ENCODE results near the gene CYP4Z1. TPM values are rescaled to one million over a fixed set of nuclear protein-coding genes. Genes with fewer than 3 reads are reported as not detected.
A peak's percentile ranks its signal among the peaks of the same experiment; 100 is the strongest.

Gene CYP4Z1
- total RNA-seq, 1 experiment from 2014 or later = not detected

DNA sequence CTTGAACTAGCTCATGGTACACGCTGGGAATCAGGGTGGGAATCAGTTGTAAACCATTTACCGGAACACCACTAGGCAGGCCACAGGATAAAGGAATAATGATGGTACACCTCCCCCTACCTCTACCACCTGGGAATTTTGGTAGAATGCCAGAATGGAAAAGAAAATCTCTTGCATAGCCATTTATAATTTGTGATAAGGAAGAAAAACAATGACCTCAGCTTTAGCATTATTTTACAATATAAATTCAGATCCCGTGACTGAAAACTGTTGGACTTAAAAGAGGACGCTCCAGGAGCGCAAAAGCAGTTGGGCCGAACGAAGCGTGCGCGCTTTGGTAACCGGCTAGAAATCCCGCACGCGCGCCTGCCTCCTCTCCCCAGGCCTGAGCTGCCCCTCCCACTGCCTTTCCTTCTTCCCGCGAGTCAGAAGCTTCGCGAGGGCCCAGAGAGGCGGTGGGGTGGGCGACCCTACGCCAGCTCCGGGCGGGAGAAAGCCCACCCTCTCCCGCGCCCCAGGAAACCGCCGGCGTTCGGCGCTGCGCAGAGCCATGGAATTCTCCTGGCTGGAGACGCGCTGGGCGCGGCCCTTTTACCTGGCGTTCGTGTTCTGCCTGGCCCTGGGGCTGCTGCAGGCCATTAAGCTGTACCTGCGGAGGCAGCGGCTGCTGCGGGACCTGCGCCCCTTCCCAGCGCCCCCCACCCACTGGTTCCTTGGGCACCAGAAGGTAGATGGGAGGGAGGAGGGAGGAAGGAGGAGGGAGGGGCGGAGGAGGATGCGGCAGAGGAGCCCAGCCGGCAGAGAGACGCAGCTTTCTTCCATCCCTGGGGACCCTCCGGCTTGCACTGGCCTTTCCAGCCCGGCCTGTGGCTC lies 43.5 kb upstream of the CYP4Z1 start, which contains the start of gene CYP4X1:
CYP4X1 (plus strand) TSS at position 402 of the 873 bp plus-strand sequence; CDS start at position 551, 149 bp downstream.
- no peaks in the 10 kb centered on the region for H3K79me2 ChIP-seq (ENCODE audit: insufficient read depth, low read length)
- TF ChIP-seq, protein P1, sequence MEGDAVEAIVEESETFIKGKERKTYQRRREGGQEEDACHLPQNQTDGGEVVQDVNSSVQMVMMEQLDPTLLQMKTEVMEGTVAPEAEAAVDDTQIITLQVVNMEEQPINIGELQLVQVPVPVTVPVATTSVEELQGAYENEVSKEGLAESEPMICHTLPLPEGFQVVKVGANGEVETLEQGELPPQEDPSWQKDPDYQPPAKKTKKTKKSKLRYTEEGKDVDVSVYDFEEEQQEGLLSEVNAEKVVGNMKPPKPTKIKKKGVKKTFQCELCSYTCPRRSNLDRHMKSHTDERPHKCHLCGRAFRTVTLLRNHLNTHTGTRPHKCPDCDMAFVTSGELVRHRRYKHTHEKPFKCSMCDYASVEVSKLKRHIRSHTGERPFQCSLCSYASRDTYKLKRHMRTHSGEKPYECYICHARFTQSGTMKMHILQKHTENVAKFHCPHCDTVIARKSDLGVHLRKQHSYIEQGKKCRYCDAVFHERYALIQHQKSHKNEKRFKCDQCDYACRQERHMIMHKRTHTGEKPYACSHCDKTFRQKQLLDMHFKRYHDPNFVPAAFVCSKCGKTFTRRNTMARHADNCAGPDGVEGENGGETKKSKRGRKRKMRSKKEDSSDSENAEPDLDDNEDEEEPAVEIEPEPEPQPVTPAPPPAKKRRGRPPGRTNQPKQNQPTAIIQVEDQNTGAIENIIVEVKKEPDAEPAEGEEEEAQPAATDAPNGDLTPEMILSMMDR (conservative IDR thresholded peaks at IDR 0.05) = no peak
- no peak within 1 kb of the TSS for H4K5ac ChIP-seq (ENCODE audit: insufficient read length, low read depth, low read length)
- Mint-ChIP-seq H3K27me3 (ENCODE audit: low read depth) (peaks cover 44% of the 10 kb centered on the region), H3K27ac (peak within 1 kb of the TSS in 1 of 3 experiments; percentile 67; a peak in 1 of 7 replicates), H3K36me3 (ENCODE audit: insufficient read depth in 1 of 3, low read depth in 3 of 3) (no peaks in the 10 kb centered on the region), H3K9me3 (no peaks in the 10 kb centered on the region), H3K4me3 (peak within 1 kb of the TSS; percentile 64 to 82), H3K4me1 (peaks cover 19 to 29% of the 10 kb centered on the region in 2 experiments)
- no peak within 1 kb of the TSS for H3K56ac ChIP-seq (ENCODE audit: insufficient read length, low read depth, low read length)
- no peaks in the 10 kb centered on the region; the same call in 1 of the 2 replicates for H3K27me3 ChIP-seq (ENCODE audit: insufficient read depth, low read length)
- peak within 1 kb of the TSS; percentile 76 for H3K18ac ChIP-seq (ENCODE audit: insufficient read length, low read depth, low read length)
- peak; percentile 62 for DNase-seq
- H3K27ac ChIP-seq (ENCODE audit: insufficient read length, low read depth, low read length) = no peak within 1 kb of the TSS
- H2AK5ac ChIP-seq (ENCODE audit: insufficient read length, low read length) = no peak within 1 kb of the TSS
- H4K91ac ChIP-seq (ENCODE audit: insufficient read length, low read depth, low read length) = no peak within 1 kb of the TSS
- no peak within 1 kb of the TSS for H2BK5ac ChIP-seq (ENCODE audit: insufficient read length, low read length)
- peak within 1 kb of the TSS; percentile 21 for H3K9ac ChIP-seq (ENCODE audit: extremely low read depth, insufficient read length, low read length)
- no peaks in the 10 kb centered on the region for H3K23me2 ChIP-seq (ENCODE audit: insufficient read length, low read depth, low read length, poor library complexity, severe bottlenecking)
- peak within 1 kb of the TSS; percentile 84; the same call in 1 of the 2 replicates for H3K14ac ChIP-seq (ENCODE audit: insufficient read depth, low read length)
- no peaks in the 10 kb centered on the region for H4K20me1 ChIP-seq (ENCODE audit: control insufficient read depth, insufficient read depth, insufficient read length)
- H2AFZ ChIP-seq (ENCODE audit: low read length) = peak within 1 kb of the TSS; percentile 86
- H3K4me2 ChIP-seq (ENCODE audit: insufficient read depth, insufficient read length, low read length) = peak within 1 kb of the TSS; percentile 46
- no peak within 1 kb of the TSS; the same call in 1 of the 2 replicates for H2BK15ac ChIP-seq (ENCODE audit: low read depth, low read length)
- no peaks in the 10 kb centered on the region for H3K79me1 ChIP-seq (ENCODE audit: insufficient read depth, low read depth, low read length, poor library complexity, severe bottlenecking)
- no peak within 1 kb of the TSS for H2BK12ac ChIP-seq (ENCODE audit: insufficient read length, low read depth, low read length)
- no peak within 1 kb of the TSS for H3K23ac ChIP-seq (ENCODE audit: insufficient read length, low read depth, low read length)
- H3K4me1 ChIP-seq (ENCODE audit: insufficient read depth, low read length) = peaks cover 6% of the 10 kb centered on the region; the same call in 1 of the 2 replicates
- H3T11ph ChIP-seq (ENCODE audit: low read length) = no peak within 1 kb of the TSS
- no peak within 1 kb of the TSS for H4K8ac ChIP-seq (replicated peaks; ENCODE audit: insufficient read length, low read depth, low read length)
- H2BK120ac ChIP-seq (ENCODE audit: low read depth, low read length, poor library complexity, severe bottlenecking) = no peak within 1 kb of the TSS
- no peak within 1 kb of the TSS for H2BK20ac ChIP-seq (ENCODE audit: low read depth, low read length, poor library complexity, severe bottlenecking)
- no CpG with 5 or more reads among the region's 49 CpGs for WGBS (ENCODE audit: extremely low coverage, insufficient read length, low lambda C conversion rate)
- H3K4ac ChIP-seq (ENCODE audit: low read depth, low read length) = no peak within 1 kb of the TSS
- H3K9me3 ChIP-seq (ENCODE audit: control insufficient read depth, low read depth, low read length) = no peaks in the 10 kb centered on the region

Data from H9 (cell line).